Activated B cell treated with CpG ODN at 0.5 μM for 24 hours (primary cell): Measurements from ENCODE around the gene NTNG2. TPM values are rescaled to one million over a fixed set of nuclear protein-coding genes. Genes with fewer than 3 reads are reported as not detected.

ENCODE experiments used
- ATAC-seq: fragments of 200-7000 bp; cut with Tn5 transposase; one replicate; pipeline ENCODE4 v1.10.0; 2021; ENCODE audit warnings: low read depth, mild to moderate bottlenecking, moderate library complexity
- CTCF ChIA-PET: fragments of 350-600 bp; sonication (Branson Sonifier 250); formaldehyde crosslinking; loops from one replicate; lab custom pipeline; 2021; ENCODE audit warnings: antibody characterized with exemption; lab: Charles Lee
- POLR2A ChIA-PET: fragments of 350-600 bp; sonication (Branson Sonifier 250); formaldehyde crosslinking; loops from one replicate; lab custom pipeline; 2021; ENCODE audit warnings: antibody characterized with exemption; lab: Charles Lee
- DNase-seq: peaks from one replicate; pipeline ENCODE4 v3.0.0; 2022
- H3K27ac Mint-ChIP-seq: one replicate; pipeline ENCODE4 v1.8.0; 2020; ENCODE audit warnings: mixed read lengths
- H3K27me3 Mint-ChIP-seq: one replicate; pipeline ENCODE4 v1.8.0; 2021; ENCODE audit warnings: mixed read lengths
- H3K36me3 Mint-ChIP-seq: one replicate; pipeline ENCODE4 v1.8.0; 2021; ENCODE audit warnings: low read depth, mixed read lengths
- H3K4me1 Mint-ChIP-seq: one replicate; pipeline ENCODE4 v1.8.0; 2021; ENCODE audit warnings: mixed read lengths
- H3K4me3 Mint-ChIP-seq: one replicate; pipeline ENCODE4 v1.8.0; 2020; ENCODE audit warnings: mild to moderate bottlenecking, mixed read lengths
- H3K9me3 Mint-ChIP-seq: one replicate; pipeline ENCODE4 v1.8.0; 2020; ENCODE audit warnings: mixed read lengths
- CTCF ChIP-seq: fragments of 200-600 bp; IDR thresholded peaks from one replicate; pipeline ENCODE4 v1.8.0; 2022; ENCODE audit warnings: antibody characterized with exemption, mild to moderate bottlenecking
- intact Hi-C: fragments of 100-400 bp; cut with micrococcal nuclease; formaldehyde crosslinking; loops from one replicate; pipeline ENCODE4 v1.15.1; 2024
- total RNA-seq: library from RNA; stranded (reverse); gene quantifications from 2 replicates; pipeline ENCODE4 v1.2.3, GENCODE V29; 2022

NTNG2 gene
- total RNA-seq, 1 donor from 2014 or later: 3.1 TPM

GRCh38 chr9:132207215-132207614 lies 45.4 kb downstream of the NTNG2 start:
- DNase-seq: no peak
- intact Hi-C loops: no loop called here
- peaks cover 22% of the 10 kb centered on the region for H3K27me3 Mint-ChIP-seq

GRCh38 chr9:132207839-132208615 lies 46.2 kb downstream of the NTNG2 start:
- no peak overlapping the region for H3K27ac Mint-ChIP-seq
- ATAC-seq (no peak), DNase-seq (no peak)
- H3K4me1 Mint-ChIP-seq: no peaks in the 10 kb centered on the region
- CTCF ChIA-PET: no interaction called here
- no peaks in the 10 kb centered on the region for H3K36me3 Mint-ChIP-seq
- intact Hi-C loops: no loop called here
- peaks cover 7% of the 10 kb centered on the region for H3K9me3 Mint-ChIP-seq
- POLR2A ChIA-PET: no interaction called here
- no peak overlapping the region for H3K4me3 Mint-ChIP-seq
- H3K27me3 Mint-ChIP-seq: peaks cover 19% of the 10 kb centered on the region
- TF ChIP-seq CTCF: no peak

More at GRCh38 chr9:132207215-132207614, 45.4 kb downstream of the NTNG2 start:
- no peaks in the 10 kb centered on the region for H3K36me3 Mint-ChIP-seq
- no peak for TF ChIP-seq CTCF
- ATAC-seq: no peak
- no peak overlapping the region for H3K4me3 Mint-ChIP-seq
- no peak overlapping the region for H3K27ac Mint-ChIP-seq
- no peaks in the 10 kb centered on the region for H3K4me1 Mint-ChIP-seq
- CTCF ChIA-PET: no interaction called here
- peaks cover 7% of the 10 kb centered on the region for H3K9me3 Mint-ChIP-seq
- POLR2A ChIA-PET: no interaction called here

- Mint-ChIP-seq H3K36me3 (no peaks in the 10 kb centered on the region), H3K27me3 (peaks cover 15% of the 10 kb centered on the region), H3K27ac (no peak overlapping the region), H3K4me1 (no peaks in the 10 kb centered on the region), H3K9me3 (peaks cover 7% of the 10 kb centered on the region), H3K4me3 (no peak overlapping the region)
- ChIA-PET CTCF (no interaction called here), POLR2A (no interaction called here)
- intact Hi-C loops: no loop called here
- ATAC-seq (no peak), DNase-seq (no peak)
- no peak for TF ChIP-seq CTCF
Measured at GRCh38 chr9:132209228-132209627, 47.4 kb downstream of the NTNG2 start.

GRCh38 chr9:132210472-132211145 lies 48.8 kb downstream of the NTNG2 start:
- ATAC-seq (no peak), DNase-seq (no peak)
- no peaks in the 10 kb centered on the region for H3K9me3 Mint-ChIP-seq
- POLR2A ChIA-PET: no interaction called here
- H3K27ac Mint-ChIP-seq: no peak overlapping the region
- peaks cover 5% of the 10 kb centered on the region for H3K27me3 Mint-ChIP-seq
- H3K4me1 Mint-ChIP-seq: no peaks in the 10 kb centered on the region
- no peak for TF ChIP-seq CTCF
- intact Hi-C loops: no loop called here
- no peak overlapping the region for H3K4me3 Mint-ChIP-seq
- no peaks in the 10 kb centered on the region for H3K36me3 Mint-ChIP-seq
- CTCF ChIA-PET: no interaction called here

- no peak overlapping the region for H3K4me3 Mint-ChIP-seq
- no peak for TF ChIP-seq CTCF
- H3K9me3 Mint-ChIP-seq: no peaks in the 10 kb centered on the region
- no peak for ATAC-seq
- H3K27ac Mint-ChIP-seq: no peak overlapping the region
- POLR2A ChIA-PET: no interaction called here
- H3K27me3 Mint-ChIP-seq: peaks cover 7% of the 10 kb centered on the region
- DNase-seq: no peak
- intact Hi-C loops: no loop called here
- no peaks in the 10 kb centered on the region for H3K4me1 Mint-ChIP-seq
- CTCF ChIA-PET: no interaction called here
- H3K36me3 Mint-ChIP-seq: no peaks in the 10 kb centered on the region
Measured at GRCh38 chr9:132211570-132211969, 49.7 kb downstream of the NTNG2 start.
